H54 (cell line): ENCODE results near the gene HIGD2B.
"Not testable (repeated sequence)": the region's sequence is repeated elsewhere in the genome, so short reads cannot be mapped to it uniquely, and the experiment has no call there.

Experiments used
- DNase-seq: peaks from one replicate; pipeline ENCODE4 v3.0.0; 2011; ENCODE audit warnings: low spot score, mixed read lengths; ENCODE audit not compliant: insufficient read length
- FAIRE-seq: peaks from 3 replicates; lab custom pipeline; 2011; peaks lifted over from hg19 to GRCh38; lab: Jason Lieb, UNC
- POLR2A ChIP-seq: IDR thresholded peaks from 2 replicates; pipeline ENCODE4 v1.6.1; 2011; ENCODE audit warnings: low read depth, mild to moderate bottlenecking, low read length

HIGD2B gene

GRCh38 chr15:72706266-72706665 is 20.3 kb upstream of the HIGD2B start:
- no peak for TF ChIP-seq POLR2A

GRCh38 chr15:72700076-72700475 is 14.1 kb upstream of the HIGD2B start:
- no peak for FAIRE-seq
- no peak for TF ChIP-seq POLR2A
- DNase-seq = no peak

More at GRCh38 chr15:72706266-72706665, 20.3 kb upstream of the HIGD2B start:
- no peak for DNase-seq
- FAIRE-seq = no peak

GRCh38 chr15:72698938-72699337 is 13.0 kb upstream of the HIGD2B start:
- FAIRE-seq (no peak), DNase-seq (no peak)
- TF ChIP-seq POLR2A = no peak

- FAIRE-seq (no peak), DNase-seq (no peak)
- TF ChIP-seq POLR2A = no peak
Observed at GRCh38 chr15:72690938-72691337, 5.0 kb upstream of the HIGD2B start.

GRCh38 chr15:72688697-72689096 is 2.7 kb upstream of the HIGD2B start:
- FAIRE-seq (no peak), DNase-seq (no peak)
- TF ChIP-seq POLR2A = no peak

GRCh38 chr15:72685301-72685924 is 569 bp downstream of the HIGD2B start:
- TF ChIP-seq POLR2A = no peak
- DNase-seq = no peak
- no peak for FAIRE-seq

- no peak for DNase-seq
- no peak for TF ChIP-seq POLR2A
- no peak for FAIRE-seq
Observed at GRCh38 chr15:72682772-72683171, 3.2 kb downstream of the HIGD2B start.

GRCh38 chr15:72680931-72681330 is 5.1 kb downstream of the HIGD2B start:
- FAIRE-seq = no peak
- DNase-seq = no peak
- TF ChIP-seq POLR2A = no peak

- TF ChIP-seq POLR2A = no peak
- DNase-seq (no peak), FAIRE-seq (no peak)
Observed at GRCh38 chr15:72676838-72677237, 9.1 kb downstream of the HIGD2B start.

- DNase-seq = no peak
- no peak for TF ChIP-seq POLR2A
- no peak for FAIRE-seq
Observed at GRCh38 chr15:72671525-72671924, 14.5 kb downstream of the HIGD2B start.

GRCh38 chr15:72670656-72671352 is 15.2 kb downstream of the HIGD2B start:
- peak; percentile 98 for FAIRE-seq
- DNase-seq = peak; percentile 23

GRCh38 chr15:72669803-72670202 is 16.2 kb downstream of the HIGD2B start:
- DNase-seq, FAIRE-seq: not testable (repeated sequence)

- FAIRE-seq, DNase-seq: not testable (repeated sequence)
Observed at GRCh38 chr15:72665706-72666105, 20.3 kb downstream of the HIGD2B start.

- not testable (repeated sequence) for FAIRE-seq, DNase-seq
Observed at GRCh38 chr15:72663931-72664330, 22.1 kb downstream of the HIGD2B start.

- not testable (repeated sequence) for FAIRE-seq, DNase-seq
Observed at GRCh38 chr15:72661081-72661480, 24.9 kb downstream of the HIGD2B start.

GRCh38 chr15:72656014-72656413 is 30.0 kb downstream of the HIGD2B start:
- not testable (repeated sequence) for DNase-seq, FAIRE-seq

- not testable (repeated sequence) for FAIRE-seq, DNase-seq
Observed at GRCh38 chr15:72654397-72654796, 31.6 kb downstream of the HIGD2B start, which contains the start of gene GOLGA6B. GOLGA6B (plus strand) TSS chr15:72654697; CDS start chr15:72654738, 41 bp downstream.

GRCh38 chr15:72648631-72649253 is 37.2 kb downstream of the HIGD2B start:
- not testable (repeated sequence) for FAIRE-seq

GRCh38 chr15:72642271-72642670 is 43.7 kb downstream of the HIGD2B start:
- DNase-seq, FAIRE-seq: not testable (repeated sequence)

More at GRCh38 chr15:72648631-72649253, 37.2 kb downstream of the HIGD2B start:
- DNase-seq = not testable (repeated sequence)
